ENCODE data around the gene ZNF467. TPM values are rescaled to one million over a fixed set of nuclear protein-coding genes. Genes with fewer than 3 reads are reported as not detected.

The ZNF467 gene
- total RNA-seq, 1 donor from 2014 or later = not detected

GRCh38 chr7:149721084-149721601 lies 52.2 kb downstream of the ZNF467 start:
- Histone ChIP-seq H3K36me3 (ENCODE audit: control insufficient read depth, insufficient read depth, low read length) (no peaks in the 10 kb centered on the region), H3K4me3 (ENCODE audit: low read depth, low read length) (no peak overlapping the region), H3K27me3 (ENCODE audit: control insufficient read depth, insufficient read depth, low read length) (no peaks in the 10 kb centered on the region)
- no peak for DNase-seq (ENCODE audit: low read depth)
- TF ChIP-seq CTCF (IDR thresholded peaks at IDR 0.05; ENCODE audit: insufficient read depth, low read length, poor library complexity, severe bottlenecking) = no peak

GRCh38 chr7:149720372-149721083 lies 52.9 kb downstream of the ZNF467 start:
- no peaks in the 10 kb centered on the region for H3K36me3 ChIP-seq (ENCODE audit: control insufficient read depth, insufficient read depth, low read length)
- no peak for TF ChIP-seq CTCF (IDR thresholded peaks at IDR 0.05; ENCODE audit: insufficient read depth, low read length, poor library complexity, severe bottlenecking)
- H3K27me3 ChIP-seq (ENCODE audit: control insufficient read depth, insufficient read depth, low read length) = no peaks in the 10 kb centered on the region
- DNase-seq (ENCODE audit: low read depth) = no peak
- H3K4me3 ChIP-seq (ENCODE audit: low read depth, low read length) = no peak overlapping the region

- no peak for TF ChIP-seq CTCF (IDR thresholded peaks at IDR 0.05; ENCODE audit: insufficient read depth, low read length, poor library complexity, severe bottlenecking)
- no peak for DNase-seq (ENCODE audit: low read depth)
- Histone ChIP-seq H3K36me3 (ENCODE audit: control insufficient read depth, insufficient read depth, low read length) (no peaks in the 10 kb centered on the region), H3K27me3 (ENCODE audit: control insufficient read depth, insufficient read depth, low read length) (no peaks in the 10 kb centered on the region), H3K4me3 (ENCODE audit: low read depth, low read length) (no peak overlapping the region)
These were observed 53.5 kb downstream of the ZNF467 start for GRCh38 chr7:149719912-149720335.

- no peak overlapping the region for H3K4me3 ChIP-seq (ENCODE audit: low read depth, low read length)
- no peaks in the 10 kb centered on the region for H3K36me3 ChIP-seq (ENCODE audit: control insufficient read depth, insufficient read depth, low read length)
- TF ChIP-seq CTCF (IDR thresholded peaks at IDR 0.05; ENCODE audit: insufficient read depth, low read length, poor library complexity, severe bottlenecking) = no peak
- DNase-seq (ENCODE audit: low read depth) = peak; percentile 29
- no peaks in the 10 kb centered on the region for H3K27me3 ChIP-seq (ENCODE audit: control insufficient read depth, insufficient read depth, low read length)
These were observed 54.1 kb downstream of the ZNF467 start for GRCh38 chr7:149719050-149719899.

GRCh38 chr7:149718730-149719049 lies 54.7 kb downstream of the ZNF467 start:
- H3K27me3 ChIP-seq (ENCODE audit: control insufficient read depth, insufficient read depth, low read length) = no peaks in the 10 kb centered on the region

More at GRCh38 chr7:149718730-149719049, 54.7 kb downstream of the ZNF467 start:
- no peak for TF ChIP-seq CTCF (IDR thresholded peaks at IDR 0.05; ENCODE audit: insufficient read depth, low read length, poor library complexity, severe bottlenecking)
- no peak overlapping the region for H3K4me3 ChIP-seq (ENCODE audit: low read depth, low read length)
- H3K36me3 ChIP-seq (ENCODE audit: control insufficient read depth, insufficient read depth, low read length) = no peaks in the 10 kb centered on the region
- DNase-seq (ENCODE audit: low read depth) = no peak
